GM19452 (cell line): ENCODE data around the gene HSF4.

Experiments used
- ATAC-seq: cut with Tn5 transposase; IDR thresholded peaks from one replicate; pipeline ENCODE4 v1.9.1; 2021; ENCODE audit not compliant: unreplicated experiment

HSF4 gene

DNA sequence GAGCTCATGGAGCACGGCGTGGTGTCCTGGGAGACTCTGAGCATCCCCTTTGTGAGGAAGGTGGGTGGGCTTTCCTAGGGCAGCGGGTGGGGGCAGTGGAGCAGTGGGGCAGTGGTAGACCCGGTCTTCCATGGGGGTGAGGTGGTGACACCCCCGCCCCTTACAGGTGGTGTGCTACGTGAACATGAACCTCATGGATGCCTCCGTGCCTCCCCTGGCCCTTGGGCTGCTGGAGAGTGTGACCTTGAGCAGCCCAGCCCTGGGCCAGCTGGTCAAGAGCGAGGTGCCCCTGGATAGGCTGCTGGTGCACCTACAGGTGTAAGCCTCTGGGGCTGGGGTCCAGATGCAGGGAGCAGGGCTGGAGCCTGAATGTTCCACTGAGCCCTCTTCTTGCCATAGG lies 35.9 kb downstream of the HSF4 start:
- ATAC-seq: no peak

DNA sequence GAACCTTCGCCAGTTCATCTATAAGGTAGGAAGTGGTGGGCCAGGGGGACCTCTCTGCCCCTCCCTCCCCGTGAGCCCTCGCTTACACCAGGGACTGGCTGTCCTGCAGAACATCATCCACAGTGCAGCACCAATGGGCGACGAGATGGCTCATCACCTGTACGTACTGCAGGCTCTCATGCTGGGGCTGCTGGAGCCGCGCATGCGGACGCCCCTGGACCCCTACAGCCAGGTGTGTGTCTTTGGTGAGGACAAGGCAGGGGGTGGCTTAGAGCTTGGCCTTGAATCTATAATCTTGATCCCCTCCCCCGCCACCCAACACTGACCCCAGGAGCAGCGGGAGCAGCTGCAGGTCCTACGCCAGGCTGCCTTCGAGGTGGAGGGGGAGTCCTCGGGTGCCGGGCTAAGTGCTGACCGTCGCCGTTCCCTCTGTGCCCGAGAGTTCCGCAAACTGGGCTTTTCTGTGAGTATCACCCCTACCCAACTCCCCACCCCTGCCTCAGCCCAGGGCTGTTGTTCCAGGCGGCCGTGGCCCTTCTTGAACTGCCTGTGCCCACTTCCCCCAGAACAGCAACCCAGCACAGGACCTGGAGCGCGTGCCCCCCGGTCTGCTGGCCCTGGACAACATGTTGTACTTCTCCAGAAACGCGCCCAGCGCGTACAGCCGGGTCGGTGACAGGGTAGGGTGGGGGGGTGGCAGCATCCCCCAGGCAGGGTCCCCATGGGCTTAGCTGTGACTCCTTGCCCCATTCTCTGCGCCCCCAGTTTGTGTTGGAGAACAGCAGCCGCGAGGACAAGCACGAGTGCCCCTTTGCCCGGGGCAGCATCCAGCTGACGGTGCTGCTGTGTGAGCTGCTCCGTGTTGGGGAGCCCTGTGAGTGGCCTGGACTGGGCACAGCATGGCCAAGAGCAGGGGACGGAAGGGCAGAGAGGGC lies 37.1 kb downstream of the HSF4 start:
- ATAC-seq: no peak

DNA sequence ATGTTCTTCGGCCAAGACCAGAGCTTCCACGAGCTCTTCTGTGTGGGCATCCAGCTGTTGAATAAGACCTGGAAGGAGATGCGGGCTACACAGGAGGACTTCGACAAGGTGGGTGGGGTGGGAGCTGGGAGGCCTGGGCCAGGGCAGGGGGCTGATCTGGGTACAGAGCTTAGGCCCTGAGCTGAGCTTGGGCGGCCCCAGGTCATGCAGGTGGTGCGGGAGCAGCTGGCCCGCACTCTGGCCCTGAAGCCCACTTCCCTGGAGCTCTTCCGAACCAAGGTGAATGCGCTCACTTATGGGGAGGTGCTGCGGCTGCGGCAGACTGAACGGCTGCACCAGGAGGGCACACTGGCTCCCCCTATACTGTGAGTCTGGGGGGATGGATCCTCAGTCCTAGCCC lies 37.9 kb downstream of the HSF4 start:
- ATAC-seq: no peak

DNA sequence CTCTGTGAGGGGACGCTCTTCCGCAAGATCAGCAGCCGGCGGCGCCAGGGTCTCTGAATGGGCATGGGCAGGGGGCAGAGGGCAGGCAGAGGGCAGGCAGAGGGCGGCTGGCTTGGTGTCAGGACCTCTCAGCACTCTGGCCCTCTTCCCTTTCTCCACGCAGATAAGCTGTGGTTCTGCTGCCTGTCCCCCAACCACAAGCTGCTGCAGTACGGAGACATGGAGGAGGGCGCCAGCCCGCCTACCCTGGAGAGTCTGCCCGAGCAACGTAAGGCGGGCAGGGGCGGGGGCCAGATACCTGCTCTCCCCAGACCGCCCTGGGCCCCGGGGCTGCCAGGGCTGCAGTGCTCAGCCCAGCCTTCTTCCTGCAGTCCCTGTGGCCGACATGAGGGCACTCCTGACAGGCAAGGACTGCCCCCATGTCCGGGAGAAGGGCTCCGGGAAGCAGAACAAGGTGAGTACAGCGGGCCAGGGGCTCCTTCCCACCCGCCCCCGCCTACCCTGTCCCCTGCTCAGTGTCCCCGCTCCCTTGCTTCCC lies 38.5 kb downstream of the HSF4 start:
- ATAC-seq: no peak

DNA sequence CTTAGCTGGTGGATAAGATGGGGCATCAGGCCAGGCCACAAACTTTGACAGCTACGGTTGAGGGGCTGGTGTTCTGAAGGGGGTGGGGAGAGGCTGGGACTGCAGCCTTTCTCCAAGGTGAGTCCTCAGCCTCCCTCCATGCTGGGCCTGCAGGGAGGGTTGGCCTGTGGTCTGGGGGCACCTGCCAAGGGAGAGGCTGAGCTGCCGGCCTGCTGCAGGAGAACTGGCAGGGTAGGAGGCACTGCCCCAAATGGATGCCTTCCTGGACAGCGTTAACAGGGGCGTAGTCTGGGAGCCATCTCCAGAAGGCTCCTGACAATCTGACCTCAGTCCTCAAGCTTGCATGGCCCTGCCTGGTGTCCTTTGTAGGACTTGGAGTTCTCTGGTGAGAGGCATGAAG lies 39.5 kb downstream of the HSF4 start:
- ATAC-seq: no peak

DNA sequence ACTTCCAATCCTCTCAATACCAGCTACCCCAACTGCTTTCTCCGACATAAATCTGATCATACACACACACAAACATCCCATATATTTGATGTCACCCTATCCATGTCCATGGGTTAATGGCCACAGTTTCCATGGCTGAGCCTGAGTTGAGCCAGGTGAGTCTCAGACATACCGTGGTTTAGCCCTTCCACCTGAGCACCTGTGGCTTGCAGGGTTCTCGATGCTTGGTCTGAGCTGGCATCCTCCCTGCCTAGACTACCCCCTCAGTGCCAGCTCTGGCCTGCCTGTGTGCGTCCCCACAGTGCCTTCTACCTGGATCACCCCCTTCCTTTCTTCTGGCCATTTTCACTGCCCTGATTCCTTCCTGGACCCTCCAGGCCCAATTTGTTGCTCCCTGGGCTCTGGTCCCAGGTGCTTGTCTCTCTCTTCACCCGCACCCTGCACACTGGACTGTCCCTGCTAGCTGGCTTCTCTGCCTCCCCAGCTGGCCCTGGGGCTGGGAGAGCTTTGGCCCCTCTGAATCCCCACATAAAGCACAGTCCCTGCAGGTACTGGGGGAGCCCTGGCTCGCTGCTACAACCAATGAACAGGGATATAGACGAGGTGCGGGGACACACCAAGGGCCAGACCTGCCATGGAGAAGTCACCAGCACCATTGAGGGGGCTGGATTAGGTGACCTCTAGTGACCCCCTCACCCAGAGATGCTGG lies 41.7 kb downstream of the HSF4 start:
- no peak for ATAC-seq

DNA sequence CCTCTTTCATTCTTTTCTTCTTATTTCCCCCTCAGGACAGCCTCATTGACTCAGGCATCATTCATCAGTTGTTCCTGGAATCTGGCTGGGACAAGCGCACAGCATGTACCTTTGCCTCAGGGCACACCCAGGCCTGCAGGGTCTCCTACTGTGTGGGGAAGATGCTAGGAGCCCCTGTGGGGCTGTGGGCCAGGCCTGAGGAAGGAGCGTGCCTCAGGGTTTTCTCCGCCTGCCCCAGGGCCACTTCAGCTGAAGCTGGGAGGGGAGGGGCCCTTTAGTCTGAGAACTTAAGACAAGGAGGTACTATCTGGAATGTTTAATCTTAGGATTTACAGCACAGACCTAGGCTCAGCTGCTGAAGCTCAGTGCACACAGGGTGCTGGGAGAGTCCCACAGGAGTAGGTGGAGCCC lies 42.3 kb downstream of the HSF4 start:
- ATAC-seq: no peak

DNA sequence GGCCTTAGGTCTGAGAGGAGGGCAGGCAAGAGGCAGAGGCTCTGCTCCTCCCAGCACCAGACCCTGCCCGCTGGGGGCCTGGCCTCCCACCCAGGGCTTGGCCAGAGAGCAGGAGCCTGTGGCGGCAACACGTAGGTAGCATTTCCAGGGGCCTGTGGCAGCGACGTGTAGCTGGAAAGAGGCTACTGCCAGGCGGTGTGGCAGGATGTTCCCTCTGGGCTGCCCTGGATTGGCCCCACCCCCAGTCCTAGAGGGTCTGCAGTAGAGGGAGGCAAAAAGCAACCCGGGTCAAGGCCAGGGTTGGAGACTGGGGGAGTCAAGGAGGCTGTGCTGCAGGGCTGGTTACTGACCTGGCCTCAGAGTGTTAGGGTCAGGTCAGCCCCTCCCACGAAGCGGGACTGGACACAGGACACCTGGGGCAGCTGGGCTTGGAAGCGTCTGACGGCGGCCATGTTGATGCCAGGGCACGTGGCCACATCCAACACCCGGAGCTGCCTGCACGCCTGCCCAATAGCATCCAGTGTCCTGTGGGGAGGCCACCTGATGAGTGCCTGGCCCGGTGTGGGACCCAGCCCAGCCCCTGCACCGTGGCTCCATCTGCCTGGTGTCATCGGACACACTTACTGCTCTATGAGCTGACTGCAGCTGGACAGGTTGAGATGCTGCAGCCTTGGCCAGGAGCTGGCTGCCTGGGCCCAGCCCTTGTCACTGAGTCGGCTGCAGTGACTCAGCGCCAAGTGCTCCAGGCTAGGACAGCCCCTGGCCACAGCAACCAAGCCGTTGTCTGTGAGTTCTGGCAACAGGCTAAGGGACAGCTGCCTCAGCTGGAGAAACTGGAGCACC lies 42.9 kb downstream of the HSF4 start:
- no peak for ATAC-seq

DNA sequence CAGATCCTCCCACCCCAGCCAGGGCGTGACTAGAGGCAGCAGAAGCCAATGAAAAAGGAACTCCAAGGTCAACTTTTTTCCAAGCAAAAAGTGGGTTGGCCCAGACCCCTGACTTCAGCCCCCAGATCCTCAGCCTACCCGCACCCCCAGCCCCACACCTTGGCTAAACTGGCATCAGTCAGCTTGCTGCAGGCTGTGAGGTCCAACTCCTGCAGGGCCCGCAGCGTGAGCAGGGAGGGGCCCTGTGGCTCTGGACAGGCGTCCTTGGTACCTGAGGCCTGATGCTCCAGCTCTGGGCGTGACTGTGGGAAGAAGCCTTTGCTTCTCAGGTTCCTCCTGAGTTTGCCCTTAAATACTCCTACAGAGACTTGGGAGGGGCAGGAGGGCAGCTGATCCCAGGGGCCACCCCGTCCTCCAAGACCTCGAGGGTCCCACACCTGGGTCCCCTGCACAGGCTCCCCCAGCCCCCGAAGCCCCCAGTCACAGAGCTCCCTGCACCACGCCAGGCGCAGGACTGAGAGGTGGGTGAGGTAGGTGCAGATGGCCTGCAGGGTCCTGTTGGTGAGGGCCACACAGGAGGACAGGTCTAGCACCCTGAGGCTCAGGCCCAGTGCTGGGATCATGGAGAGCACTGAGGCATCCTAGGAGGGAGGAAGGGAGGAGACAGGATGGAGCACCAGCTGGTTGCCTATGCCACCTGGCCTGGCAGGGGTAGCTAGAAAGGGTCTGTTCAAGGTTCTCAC lies 43.8 kb downstream of the HSF4 start:
- ATAC-seq: no peak

DNA sequence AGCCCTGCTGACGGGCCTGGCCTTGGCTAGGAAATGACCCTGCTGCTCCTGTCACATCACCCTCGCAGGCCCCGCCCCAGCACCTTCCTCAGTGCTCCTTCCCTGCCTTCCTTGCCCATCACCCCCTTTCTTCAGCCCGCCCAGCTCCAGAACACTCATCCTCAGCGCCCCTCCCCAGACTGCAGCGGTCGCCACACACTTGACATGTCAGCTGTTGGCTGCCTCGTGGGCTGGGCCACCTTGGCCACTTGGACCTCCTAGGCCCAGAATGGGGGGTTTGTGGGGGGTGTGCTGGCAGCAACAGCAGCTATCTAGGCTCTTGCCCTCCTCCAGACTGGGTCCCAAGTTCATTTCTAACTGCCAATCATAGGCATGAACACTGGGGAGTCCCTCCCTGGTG lies 45.0 kb downstream of the HSF4 start:
- no peak for ATAC-seq

DNA sequence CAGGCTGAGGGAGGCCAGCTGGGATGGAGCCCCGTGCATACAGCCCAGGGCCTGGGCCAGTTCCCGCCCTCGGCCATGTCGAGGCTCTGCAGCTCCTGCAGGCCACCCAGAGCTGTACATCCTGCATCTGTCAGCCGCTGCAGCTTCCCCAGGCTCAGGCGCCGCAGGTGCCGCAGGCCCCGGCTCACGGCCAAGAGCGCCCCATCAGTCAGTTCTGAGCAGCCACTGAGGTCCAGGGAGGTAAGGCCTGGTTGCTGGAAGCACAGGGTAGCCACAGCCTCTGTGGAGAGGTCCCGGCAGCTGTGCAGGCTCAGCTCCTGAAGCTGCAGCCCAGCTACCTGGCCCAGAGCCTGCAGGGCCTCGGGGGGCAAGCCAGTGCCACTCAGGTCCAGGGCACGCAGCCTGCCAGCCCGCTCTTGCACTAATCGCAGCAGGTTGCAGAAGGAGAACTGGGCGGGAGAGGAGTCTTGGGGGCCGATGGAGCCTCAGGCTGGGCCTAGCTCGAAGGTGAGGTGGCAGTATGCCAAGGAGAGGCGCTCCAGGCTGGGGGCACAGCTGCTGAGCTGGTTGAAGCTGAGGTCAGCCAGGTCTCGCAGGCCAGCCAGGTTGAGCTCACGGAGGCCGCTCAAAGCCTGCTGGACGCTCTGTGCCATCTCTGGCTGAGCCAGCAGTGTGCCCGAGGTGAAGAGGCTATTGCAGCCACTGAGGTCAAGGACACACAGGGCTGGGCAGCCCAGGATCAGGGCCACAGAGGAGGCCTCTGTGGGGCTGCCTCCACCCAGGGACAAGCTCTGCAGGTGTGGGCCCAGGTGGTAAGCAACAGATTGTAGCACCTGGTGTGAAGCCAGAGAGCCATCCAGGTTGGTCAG lies 45.8 kb downstream of the HSF4 start:
- ATAC-seq: no peak

DNA sequence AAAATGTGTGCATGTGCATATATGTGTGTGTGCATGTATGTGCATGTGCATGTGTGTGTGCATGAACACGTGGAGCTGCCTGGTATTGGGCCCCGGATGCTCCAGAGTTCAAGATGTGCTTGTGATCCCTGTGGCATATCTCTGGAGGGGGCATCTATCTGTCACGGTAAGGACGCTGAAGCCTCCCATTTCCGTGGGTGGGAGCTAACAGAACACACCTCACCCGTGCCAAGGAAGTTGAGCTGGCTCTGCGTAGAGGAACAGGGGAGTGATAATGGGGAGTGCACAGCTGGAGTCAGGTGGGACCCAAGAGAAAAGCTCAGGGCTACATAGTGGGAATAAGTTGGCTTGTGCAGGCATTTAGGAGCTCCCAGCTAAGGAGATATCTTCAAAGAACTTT lies 47.1 kb downstream of the HSF4 start:
- no peak for ATAC-seq

DNA sequence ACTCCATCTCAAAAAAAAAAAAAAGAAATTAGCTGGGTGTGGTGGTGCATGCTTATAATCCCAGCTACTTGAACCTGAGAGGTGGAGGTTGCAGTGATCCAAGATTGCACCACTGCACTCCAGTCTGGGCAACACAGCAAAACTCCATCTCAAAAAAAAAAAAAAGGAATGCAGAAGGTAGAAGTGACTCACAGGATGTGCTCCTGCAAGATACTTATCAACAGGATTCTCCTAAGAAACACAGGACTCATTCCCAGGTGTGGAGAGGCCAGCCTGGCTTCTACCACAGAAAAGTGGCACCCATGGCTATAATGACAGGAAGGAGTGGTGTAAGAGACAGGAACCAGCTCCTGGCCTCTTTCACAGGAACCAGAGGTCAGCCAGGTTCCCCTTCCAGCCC lies 48.2 kb downstream of the HSF4 start:
- no peak for ATAC-seq

DNA sequence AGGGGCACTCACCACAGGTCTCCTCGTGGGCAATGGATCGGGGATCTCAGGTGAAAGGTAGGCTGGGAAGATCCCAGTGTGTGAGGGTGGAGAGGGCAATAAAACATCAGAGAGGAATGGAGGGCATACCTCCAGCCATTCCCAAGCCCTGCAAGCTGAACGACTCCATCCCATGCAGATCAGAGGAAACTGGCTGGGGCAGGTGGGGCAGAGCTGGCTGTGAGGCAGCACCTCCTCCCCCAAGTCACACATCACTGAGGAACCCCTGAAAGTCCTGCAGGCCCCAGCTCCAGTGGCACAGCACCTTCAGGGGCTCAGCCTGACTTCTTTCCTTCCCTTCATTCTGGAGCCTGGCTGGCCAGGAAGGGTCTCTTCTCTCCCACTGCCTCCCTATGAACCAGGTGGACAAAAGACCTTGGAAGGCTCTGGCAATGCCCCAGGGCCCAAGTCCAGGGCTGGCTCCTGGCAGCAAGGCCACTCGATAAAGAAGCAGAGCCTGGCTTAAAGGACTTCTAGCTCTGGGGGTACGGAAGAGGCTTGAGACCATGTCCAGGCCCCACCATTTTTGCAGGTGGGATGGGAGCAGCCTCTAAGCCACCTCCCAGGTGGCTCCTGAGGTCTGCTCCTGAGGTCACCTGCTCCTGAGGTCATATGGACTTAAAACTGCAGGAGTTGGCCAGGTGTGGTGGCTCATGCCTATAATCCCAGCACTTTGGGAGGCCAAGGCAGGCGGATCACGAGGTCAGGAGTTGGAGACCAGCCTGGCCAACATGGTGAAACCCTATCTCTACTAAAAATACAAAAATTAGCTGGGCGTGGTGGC lies 48.9 kb downstream of the HSF4 start:
- no peak for ATAC-seq

DNA sequence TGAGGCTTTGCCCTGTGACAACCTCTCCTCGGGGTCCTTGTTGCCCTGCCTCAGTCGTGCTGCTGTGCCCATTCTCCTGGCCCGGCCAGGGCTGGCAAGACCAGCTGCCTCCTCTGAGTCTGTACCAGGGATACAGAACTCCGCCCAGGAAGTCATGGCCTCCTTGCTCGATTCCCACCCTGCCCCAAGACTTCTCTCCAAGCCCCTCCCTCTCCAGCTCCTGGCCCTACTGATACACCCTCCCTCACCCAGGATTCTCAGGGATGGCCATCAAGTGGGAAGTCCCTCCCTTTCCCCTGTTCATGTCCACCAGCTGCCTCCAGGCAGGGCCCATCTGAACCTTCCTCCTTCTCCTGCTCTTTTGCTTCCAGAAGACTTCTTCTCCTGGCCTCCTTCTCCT lies 51.2 kb downstream of the HSF4 start:
- no peak for ATAC-seq

DNA sequence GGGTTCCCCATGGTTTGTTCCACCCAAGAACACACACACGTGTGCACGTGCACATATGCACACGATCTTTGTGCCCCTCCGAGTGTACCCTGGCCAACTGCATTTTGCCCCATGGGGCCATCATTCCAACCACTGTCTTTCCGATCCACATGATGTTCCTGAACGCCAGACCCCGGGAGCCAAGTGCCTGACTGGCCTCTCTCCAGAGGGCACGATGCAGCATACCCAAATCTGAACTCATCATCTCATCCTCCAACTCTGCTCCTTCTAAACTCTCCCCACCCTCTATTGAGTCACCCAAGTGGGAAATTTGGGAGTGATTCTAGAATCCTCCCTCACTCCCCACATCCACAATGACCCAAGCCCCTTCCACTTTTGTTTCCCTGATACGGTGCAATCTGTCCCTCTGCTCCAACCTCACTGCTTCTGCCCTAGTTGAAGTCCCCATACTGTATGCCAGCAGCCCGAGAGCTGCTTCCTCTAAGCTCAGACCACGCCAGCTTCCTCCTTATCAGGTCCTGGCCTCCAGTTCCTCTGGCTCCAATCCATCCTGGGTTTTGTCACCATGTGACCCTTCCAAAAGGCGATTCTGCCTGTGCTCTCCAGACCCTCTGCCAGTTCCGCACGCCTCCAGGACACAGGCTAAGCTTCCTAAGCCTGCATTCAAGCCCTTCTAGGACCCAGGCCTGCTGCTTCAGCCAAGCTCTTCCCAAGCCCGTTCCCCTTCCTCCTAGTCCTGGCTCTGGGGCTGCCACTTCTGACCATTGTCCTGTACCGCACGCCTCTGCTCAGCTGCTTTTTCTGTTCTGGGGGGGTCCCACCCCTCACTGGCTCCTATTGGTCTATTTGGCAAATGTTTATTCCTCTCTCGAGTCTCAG lies 52.3 kb downstream of the HSF4 start:
- no peak for ATAC-seq
